Left ventricle myocardium inferior (tissue), 1 donor: ENCODE measurements around the gene RBM19. TPM values are rescaled to one million over a fixed set of nuclear protein-coding genes. Genes with fewer than 3 reads are reported as not detected.

ENCODE experiments used
- DNase-seq: peaks from one replicate; pipeline ENCODE4 v3.0.0-alpha.2; 2020
- H3K27ac ChIP-seq: fragments of 200-600 bp; replicated peaks from 2 replicates; pipeline ENCODE4 v1.8.0; 2021
- H3K27me3 ChIP-seq: fragments of 200-600 bp; 2 replicates; pipeline ENCODE4 v1.8.0; 2021; ENCODE audit warnings: low read depth
- H3K36me3 ChIP-seq: fragments of 200-600 bp; 2 replicates; pipeline ENCODE4 v1.8.0; 2021
- H3K4me1 ChIP-seq: fragments of 200-600 bp; 2 replicates; pipeline ENCODE4 v1.8.0; 2021
- H3K4me3 ChIP-seq: fragments of 200-600 bp; 2 replicates; pipeline ENCODE4 v1.8.0; 2021; ENCODE audit warnings: mild to moderate bottlenecking, moderate library complexity
- H3K9me3 ChIP-seq: fragments of 200-600 bp; replicated peaks from 2 replicates; pipeline ENCODE4 v1.8.0; 2021
- CTCF ChIP-seq: fragments of 200-600 bp; IDR thresholded peaks from 2 replicates; pipeline ENCODE4 v1.8.0; 2021; ENCODE audit warnings: antibody characterized with exemption, mild to moderate bottlenecking, borderline replicate concordance
- intact Hi-C: fragments of 100-400 bp; cut with micrococcal nuclease; formaldehyde crosslinking; loops from one replicate; pipeline ENCODE4 v1.11.0; 2022
- total RNA-seq: library from RNA; stranded (reverse); fragmentation: NEBNext Ultra II Directional; extraction: Animal tissue kit (Norgen Biotek cat#: 25700); gene quantifications from one replicate; pipeline ENCODE4 v1.2.1, GENCODE V29; 2021
- donor health status: DM: no; HTN: yes; CAD: no; lungs with severe emphysema.

RBM19 gene
- total RNA-seq, 1 donor from 2014 or later: 18.9 TPM

- no peaks in the 10 kb centered on the region for H3K9me3 ChIP-seq
- no peaks in the 10 kb centered on the region for H3K27me3 ChIP-seq
- no peak overlapping the region for H3K27ac ChIP-seq
- peaks cover 99% of the 10 kb centered on the region for H3K36me3 ChIP-seq
- no peaks in the 10 kb centered on the region for H3K4me1 ChIP-seq
- no peak for TF ChIP-seq CTCF
- no peak for DNase-seq
- H3K4me3 ChIP-seq: no peak overlapping the region
- intact Hi-C loops: no loop called here
These were observed 16.5 kb downstream of the RBM19 start for GRCh38 chr12:113949321-113950305.

GRCh38 chr12:113948151-113948914, 17.8 kb downstream of the RBM19 start:
- no peak overlapping the region for H3K4me3 ChIP-seq
- H3K9me3 ChIP-seq: no peaks in the 10 kb centered on the region
- TF ChIP-seq CTCF: no peak
- H3K27ac ChIP-seq: no peak overlapping the region
- H3K4me1 ChIP-seq: no peaks in the 10 kb centered on the region
- DNase-seq: no peak
- H3K27me3 ChIP-seq: no peaks in the 10 kb centered on the region
- peaks cover 98% of the 10 kb centered on the region for H3K36me3 ChIP-seq
- intact Hi-C loops: no loop called here

GRCh38 chr12:113946175-113946574, 19.9 kb downstream of the RBM19 start:
- Histone ChIP-seq H3K27ac (no peak overlapping the region), H3K36me3 (peaks cover 98% of the 10 kb centered on the region), H3K4me3 (no peak overlapping the region), H3K4me1 (no peaks in the 10 kb centered on the region), H3K27me3 (no peaks in the 10 kb centered on the region), H3K9me3 (no peaks in the 10 kb centered on the region)
- DNase-seq: no peak
- intact Hi-C loops: no loop called here
- TF ChIP-seq CTCF: no peak

DNA sequence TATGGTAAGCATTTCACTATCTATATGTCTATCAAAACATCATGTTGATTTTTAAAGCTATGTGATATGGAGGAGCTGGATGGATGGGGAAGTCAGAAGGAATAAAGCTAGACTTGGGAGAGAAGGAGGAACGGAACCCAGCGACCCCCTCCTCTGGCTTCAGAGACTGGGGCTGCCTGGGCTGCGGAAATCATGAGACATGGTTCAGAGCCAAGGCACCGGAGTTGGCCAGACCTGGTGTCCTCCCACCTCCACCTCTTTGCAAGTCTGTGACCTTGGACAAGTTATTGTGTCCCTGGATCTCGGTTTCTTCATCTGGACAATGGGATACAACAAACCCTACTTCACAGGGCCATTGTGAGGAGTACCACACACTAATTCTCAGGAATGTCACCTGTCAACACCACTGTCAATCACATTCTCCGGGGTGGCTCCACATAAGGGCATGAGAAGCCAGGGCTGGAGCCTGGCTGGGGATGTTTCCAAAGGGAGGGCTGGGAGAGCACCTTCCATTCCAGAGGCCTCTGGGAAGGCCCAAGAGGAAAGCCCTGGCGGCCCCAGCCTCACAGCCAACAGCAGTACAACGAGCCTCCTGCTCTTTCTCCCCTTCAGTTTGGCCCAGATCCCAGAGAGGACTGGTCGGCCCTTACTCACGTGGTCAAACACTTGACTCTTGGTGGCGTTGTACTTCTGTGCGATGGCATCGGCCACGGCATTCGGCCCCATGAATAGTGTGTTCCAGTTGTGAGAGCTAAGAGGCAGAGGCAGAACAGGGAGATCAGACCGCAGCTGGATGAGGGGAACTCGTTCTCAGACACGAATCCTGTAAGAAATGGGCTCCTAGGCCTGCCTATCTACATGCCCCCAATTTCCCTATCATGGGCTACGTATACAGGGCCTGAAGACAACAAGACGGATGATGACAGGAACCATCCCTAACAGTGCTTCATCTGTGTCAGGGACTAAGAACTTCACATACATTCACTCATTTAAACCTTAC, 20.7 kb downstream of the RBM19 start:
- Histone ChIP-seq H3K4me3 (no peak overlapping the region), H3K9me3 (no peaks in the 10 kb centered on the region), H3K27ac (no peak overlapping the region), H3K36me3 (peaks cover 98% of the 10 kb centered on the region), H3K4me1 (no peaks in the 10 kb centered on the region), H3K27me3 (no peaks in the 10 kb centered on the region)
- TF ChIP-seq CTCF: no peak
- intact Hi-C loops: no loop called here
- DNase-seq: no peak

DNA sequence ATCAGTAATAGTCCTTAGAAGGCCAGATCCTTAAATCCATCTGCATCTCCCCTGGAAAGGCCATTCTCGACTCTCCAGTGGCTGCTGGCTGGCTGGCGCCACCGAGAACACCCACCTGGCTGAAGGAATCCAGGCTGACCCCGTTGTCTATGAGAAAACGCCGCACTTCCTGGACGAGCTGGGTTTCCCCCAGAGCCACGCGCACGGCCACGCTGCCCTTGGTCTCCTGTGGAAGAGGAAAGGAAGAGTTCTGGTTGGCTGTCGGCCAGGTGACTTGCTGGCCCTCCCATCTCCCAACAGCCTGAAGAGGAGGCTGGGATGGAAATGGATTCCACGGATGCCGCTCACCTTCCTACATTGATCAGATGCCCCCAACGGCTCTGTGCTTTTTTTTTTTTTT, 23.9 kb downstream of the RBM19 start:
- Histone ChIP-seq H3K4me3 (no peak overlapping the region), H3K9me3 (no peaks in the 10 kb centered on the region), H3K27me3 (no peaks in the 10 kb centered on the region), H3K36me3 (peaks cover 98% of the 10 kb centered on the region), H3K27ac (no peak overlapping the region), H3K4me1 (no peaks in the 10 kb centered on the region)
- intact Hi-C loops: no loop called here
- no peak for TF ChIP-seq CTCF
- no peak for DNase-seq
